OCI-LY3 (cell line): ENCODE data around the gene KCTD5.
"Not testable (repeated sequence)": the region's sequence is repeated elsewhere in the genome, so short reads cannot be mapped to it uniquely, and the experiment has no call there.

Experiments used
- EZH2phosphoT487 ChIP-seq: fragments of 200-600 bp; shearing (Covaris generic); IDR thresholded peaks from 2 replicates; pipeline ENCODE4 v1.6.1; 2018; ENCODE audit warnings: antibody characterized with exemption, mixed run types, low read depth
- TF ChIP-seq, protein P1 (sequence below): fragments of 200-600, 300-600 bp; sonication (generic); IDR thresholded peaks from 2 replicates; pipeline ENCODE4 v1.5.1; 2014; ENCODE audit warnings: antibody characterized with exemption, low read length, low read depth

DNA sequence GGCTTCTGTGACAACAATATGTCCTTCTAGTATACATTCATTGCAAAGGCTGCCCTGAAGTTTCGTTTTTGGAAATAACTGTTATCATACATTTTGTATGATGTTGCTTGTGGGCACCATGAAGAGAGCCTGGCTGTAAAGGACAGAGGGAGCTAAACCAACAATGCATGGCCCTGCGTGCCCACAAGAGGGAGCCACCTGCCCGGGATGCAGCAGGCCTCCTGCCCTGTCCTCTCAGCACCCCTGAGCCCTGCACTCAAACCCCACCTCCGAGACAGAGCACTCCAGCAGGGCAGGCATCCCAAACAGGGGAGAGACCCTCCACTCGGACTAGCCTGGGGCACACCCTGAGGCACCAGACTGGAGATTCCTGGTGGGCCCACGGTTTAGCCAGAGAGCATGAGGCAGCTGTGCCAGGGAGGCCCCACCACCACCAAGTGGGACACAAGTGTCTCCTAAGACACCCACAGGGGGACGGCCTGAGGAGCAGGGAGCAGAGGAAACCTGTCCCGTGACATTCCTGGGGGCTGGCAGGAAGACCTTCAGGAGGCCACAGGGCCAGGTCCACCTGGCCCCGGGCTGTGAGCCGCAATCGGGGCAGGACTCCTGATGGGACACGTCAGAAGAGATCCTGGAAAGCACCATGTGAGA lies 43.1 kb upstream of the KCTD5 start:
- TF ChIP-seq, protein P1, sequence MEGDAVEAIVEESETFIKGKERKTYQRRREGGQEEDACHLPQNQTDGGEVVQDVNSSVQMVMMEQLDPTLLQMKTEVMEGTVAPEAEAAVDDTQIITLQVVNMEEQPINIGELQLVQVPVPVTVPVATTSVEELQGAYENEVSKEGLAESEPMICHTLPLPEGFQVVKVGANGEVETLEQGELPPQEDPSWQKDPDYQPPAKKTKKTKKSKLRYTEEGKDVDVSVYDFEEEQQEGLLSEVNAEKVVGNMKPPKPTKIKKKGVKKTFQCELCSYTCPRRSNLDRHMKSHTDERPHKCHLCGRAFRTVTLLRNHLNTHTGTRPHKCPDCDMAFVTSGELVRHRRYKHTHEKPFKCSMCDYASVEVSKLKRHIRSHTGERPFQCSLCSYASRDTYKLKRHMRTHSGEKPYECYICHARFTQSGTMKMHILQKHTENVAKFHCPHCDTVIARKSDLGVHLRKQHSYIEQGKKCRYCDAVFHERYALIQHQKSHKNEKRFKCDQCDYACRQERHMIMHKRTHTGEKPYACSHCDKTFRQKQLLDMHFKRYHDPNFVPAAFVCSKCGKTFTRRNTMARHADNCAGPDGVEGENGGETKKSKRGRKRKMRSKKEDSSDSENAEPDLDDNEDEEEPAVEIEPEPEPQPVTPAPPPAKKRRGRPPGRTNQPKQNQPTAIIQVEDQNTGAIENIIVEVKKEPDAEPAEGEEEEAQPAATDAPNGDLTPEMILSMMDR: not testable (repeated sequence)
- TF ChIP-seq EZH2phosphoT487: not testable (repeated sequence)
